Measurements from ENCODE around the gene KRI1. TPM values are rescaled to one million over a fixed set of nuclear protein-coding genes. Genes with fewer than 3 reads are reported as not detected.
A peak's percentile ranks its signal among the peaks of the same experiment; 100 is the strongest.

The KRI1 gene
- total RNA-seq, 2 donors from 2014 or later, result 23.6 to 23.8 TPM

DNA sequence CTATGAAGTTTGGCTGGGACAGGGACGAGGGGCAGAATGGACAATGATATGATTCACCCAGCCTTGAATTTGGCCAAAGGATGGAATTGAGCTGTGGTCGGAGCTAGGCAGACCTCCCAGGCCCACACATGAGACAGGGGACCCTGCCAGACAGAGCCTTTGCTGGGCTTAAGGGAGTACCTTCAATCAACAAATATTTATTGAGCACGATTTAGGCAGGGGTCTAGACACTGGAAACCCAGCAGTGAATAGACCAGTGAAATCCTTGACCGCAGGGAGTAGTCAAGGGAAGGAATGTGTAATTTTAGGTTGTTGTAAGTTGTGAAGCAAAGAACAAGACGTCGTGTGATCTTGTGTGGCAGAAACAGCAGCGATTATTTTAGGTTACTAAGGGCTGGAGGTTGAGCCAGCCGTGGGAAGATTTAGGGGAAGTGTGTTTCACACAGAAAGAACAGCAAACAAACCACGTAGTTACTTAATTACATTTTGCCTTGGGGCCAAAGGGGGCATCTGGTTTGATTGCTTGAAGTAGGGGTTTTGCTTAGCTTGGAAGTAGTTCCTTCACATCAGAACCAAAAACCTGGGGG, 38.2 kb upstream of the KRI1 start:
- TF ChIP-seq POLR2AphosphoS5 (IDR thresholded peaks at IDR 0.05) (no peak), POLR2A (IDR thresholded peaks at IDR 0.05) (no peak)
- TF ChIP-seq, protein P1, sequence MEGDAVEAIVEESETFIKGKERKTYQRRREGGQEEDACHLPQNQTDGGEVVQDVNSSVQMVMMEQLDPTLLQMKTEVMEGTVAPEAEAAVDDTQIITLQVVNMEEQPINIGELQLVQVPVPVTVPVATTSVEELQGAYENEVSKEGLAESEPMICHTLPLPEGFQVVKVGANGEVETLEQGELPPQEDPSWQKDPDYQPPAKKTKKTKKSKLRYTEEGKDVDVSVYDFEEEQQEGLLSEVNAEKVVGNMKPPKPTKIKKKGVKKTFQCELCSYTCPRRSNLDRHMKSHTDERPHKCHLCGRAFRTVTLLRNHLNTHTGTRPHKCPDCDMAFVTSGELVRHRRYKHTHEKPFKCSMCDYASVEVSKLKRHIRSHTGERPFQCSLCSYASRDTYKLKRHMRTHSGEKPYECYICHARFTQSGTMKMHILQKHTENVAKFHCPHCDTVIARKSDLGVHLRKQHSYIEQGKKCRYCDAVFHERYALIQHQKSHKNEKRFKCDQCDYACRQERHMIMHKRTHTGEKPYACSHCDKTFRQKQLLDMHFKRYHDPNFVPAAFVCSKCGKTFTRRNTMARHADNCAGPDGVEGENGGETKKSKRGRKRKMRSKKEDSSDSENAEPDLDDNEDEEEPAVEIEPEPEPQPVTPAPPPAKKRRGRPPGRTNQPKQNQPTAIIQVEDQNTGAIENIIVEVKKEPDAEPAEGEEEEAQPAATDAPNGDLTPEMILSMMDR (IDR thresholded peaks at IDR 0.05), result no peak
- Histone ChIP-seq H3K9me3 (no peaks in the 10 kb centered on the region), H3K36me3 (no peaks in the 10 kb centered on the region), H3K4me3 (peak overlapping the region in 1 of 2 donors; percentile 5), H3K27me3 (replicated peaks; ENCODE audit: insufficient read depth) (no peaks in the 10 kb centered on the region), H3K27ac (peak overlapping the region; percentile 64 to 79), H3K4me1 (replicated peaks) (peaks cover 2% of the 10 kb centered on the region)
- intact Hi-C loops (cut with DNase I), result no loop called here
- WGBS, result 31% methylated on average over 9 of the region's 9 CpGs
- no peak for DNase-seq (ENCODE audit: low spot score)

DNA sequence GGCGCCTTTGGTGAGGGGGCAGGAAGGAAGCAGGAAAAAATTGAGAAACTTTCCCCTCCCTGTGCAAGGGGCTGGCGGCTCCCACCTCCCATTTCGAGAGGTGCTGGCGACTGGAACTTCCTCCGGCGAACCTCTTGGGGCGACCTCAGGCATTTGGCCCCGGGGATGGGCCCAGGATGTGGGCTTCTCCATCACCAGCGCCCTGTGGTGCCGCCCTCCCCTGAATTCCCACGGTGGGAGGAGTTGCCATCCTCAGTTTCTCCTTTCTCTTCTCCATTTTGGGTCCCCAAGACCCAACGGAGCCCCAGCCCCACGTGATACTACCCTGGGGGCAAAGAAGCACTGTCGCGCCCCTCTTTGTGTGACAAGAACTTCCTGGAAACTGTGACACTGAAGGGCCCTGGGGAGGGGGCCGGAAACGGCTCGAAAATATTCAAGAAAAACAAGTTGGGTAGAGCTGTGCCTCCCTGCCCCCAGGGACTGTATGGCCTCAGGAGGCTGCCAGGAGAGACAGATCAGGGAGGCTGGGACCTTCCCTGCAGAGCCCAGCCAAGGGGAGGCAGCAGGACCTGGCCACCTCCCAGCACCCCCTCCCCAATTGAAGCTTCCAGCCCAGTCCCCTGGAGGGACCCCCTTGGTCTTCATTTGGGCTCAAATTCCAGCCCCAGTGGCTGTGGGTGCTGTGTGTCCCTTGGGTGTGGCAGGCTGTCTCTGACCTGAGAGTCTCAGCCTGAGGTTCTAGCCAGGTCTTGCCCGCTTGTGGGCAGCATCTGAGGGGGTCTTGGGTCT, 37.5 kb upstream of the KRI1 start:
- Histone ChIP-seq H3K4me1 (replicated peaks) (peaks cover 2% of the 10 kb centered on the region), H3K9me3 (no peaks in the 10 kb centered on the region), H3K27ac (peak overlapping the region; percentile 64 to 79), H3K4me3 (peak overlapping the region; percentile 91 to 93), H3K36me3 (no peaks in the 10 kb centered on the region), H3K27me3 (replicated peaks; ENCODE audit: insufficient read depth) (no peaks in the 10 kb centered on the region)
- intact Hi-C loops (cut with DNase I), result no loop called here
- TF ChIP-seq POLR2AphosphoS5 (IDR thresholded peaks at IDR 0.05), result no peak
- no peak for TF ChIP-seq POLR2A (IDR thresholded peaks at IDR 0.05)
- TF ChIP-seq, protein P1 (IDR thresholded peaks at IDR 0.05), result no peak
- no peak for DNase-seq (ENCODE audit: low spot score)
- 14% methylated on average over 19 of the region's 19 CpGs for WGBS

DNA sequence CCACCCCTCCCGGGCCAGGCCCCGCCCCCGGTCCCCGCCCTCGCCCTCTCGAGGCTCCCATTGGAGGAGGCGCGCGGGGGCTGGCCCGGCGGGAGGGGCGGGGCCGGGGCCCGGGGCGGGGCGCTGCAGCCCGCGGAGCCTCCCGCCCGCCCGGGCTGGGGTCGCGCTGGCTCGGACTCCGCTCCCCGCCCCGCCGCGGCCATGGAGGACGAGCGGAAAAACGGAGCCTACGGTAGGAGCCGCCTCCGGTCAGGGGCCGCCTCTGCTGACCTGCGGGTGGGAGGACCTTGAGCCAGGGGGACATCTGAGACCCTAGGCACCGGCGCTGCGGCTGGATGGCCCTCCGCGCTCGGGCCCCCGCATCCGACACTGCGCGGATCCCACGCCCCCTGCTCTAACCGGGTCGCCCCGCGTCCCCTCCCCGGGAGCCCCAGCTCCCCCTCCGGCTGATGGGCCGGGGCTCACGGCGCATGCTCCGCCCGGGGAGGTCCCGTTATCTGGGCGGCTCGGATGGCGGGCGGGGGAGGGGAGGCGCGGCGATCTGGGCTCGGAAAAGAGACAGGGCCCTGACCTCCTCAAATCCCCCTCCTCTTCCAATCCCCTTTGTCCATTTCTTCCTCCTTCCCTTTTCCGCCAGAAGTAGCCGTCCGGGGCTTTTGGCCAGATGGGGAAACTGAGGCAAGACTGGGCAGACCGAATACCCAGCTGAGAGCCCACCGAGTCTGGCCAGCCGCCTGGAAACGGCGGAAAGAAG, 36.7 kb upstream of the KRI1 start:
- intact Hi-C loops (cut with DNase I), result no loop called here
- under 1% methylated on average over 68 of the region's 76 CpGs for WGBS
- H3K9me3 ChIP-seq, result no peaks in the 10 kb centered on the region
- TF ChIP-seq, protein P1 (IDR thresholded peaks at IDR 0.05), result no peak
- peak; percentile 16 for TF ChIP-seq POLR2A (IDR thresholded peaks at IDR 0.05)
- peak; percentile 72 for DNase-seq (ENCODE audit: low spot score)
- no peaks in the 10 kb centered on the region for H3K27me3 ChIP-seq (replicated peaks; ENCODE audit: insufficient read depth)
- H3K4me3 ChIP-seq, result peak overlapping the region; percentile 91 to 93
- H3K36me3 ChIP-seq, result no peaks in the 10 kb centered on the region
- peak overlapping the region; percentile 64 to 79 for H3K27ac ChIP-seq
- H3K4me1 ChIP-seq (replicated peaks), result peaks cover 2% of the 10 kb centered on the region

DNA sequence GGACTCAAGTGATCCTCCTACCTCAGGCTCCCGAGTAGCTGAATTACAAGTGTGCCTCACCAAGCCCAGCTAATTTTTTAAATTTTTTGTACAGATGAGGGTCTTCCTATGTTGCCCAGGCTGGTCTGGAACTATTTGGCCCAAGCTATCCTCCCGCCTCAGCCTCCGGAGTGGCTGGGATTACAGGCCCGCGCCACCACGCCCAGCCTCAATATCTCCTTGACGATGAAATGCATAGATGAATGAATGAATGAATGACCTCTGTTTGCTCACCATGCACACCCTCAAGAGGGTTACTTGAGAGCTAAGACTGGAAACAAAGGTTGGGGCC, 36.2 kb upstream of the KRI1 start:
- H3K27me3 ChIP-seq (replicated peaks; ENCODE audit: insufficient read depth), result no peaks in the 10 kb centered on the region
- no peaks in the 10 kb centered on the region for H3K9me3 ChIP-seq
- H3K4me1 ChIP-seq (replicated peaks), result peaks cover 2% of the 10 kb centered on the region
- intact Hi-C loops (cut with DNase I), result no loop called here
- no peak for DNase-seq (ENCODE audit: low spot score)
- H3K27ac ChIP-seq, result no peak overlapping the region
- 34% methylated on average over 7 of the region's 7 CpGs for WGBS
- H3K4me3 ChIP-seq, result peak overlapping the region in 1 of 2 donors; percentile 91
- TF ChIP-seq POLR2A (IDR thresholded peaks at IDR 0.05), result no peak
- no peak for TF ChIP-seq POLR2AphosphoS5 (IDR thresholded peaks at IDR 0.05)
- TF ChIP-seq, protein P1 (IDR thresholded peaks at IDR 0.05), result no peak
- H3K36me3 ChIP-seq, result no peaks in the 10 kb centered on the region
